Cerebellar nuclear complex (tissue), 1 donor: Measurements from ENCODE around the gene KDM4C.
A peak's percentile ranks its signal among the peaks of the same experiment; 100 is the strongest.
"Not testable (repeated sequence)": the region's sequence is repeated elsewhere in the genome, so short reads cannot be mapped to it uniquely, and the experiment has no call there.

Experiments used
- DNase-seq, 2 experiments: peaks; one replicate each; lab custom pipeline; 2025; lab: John Stamatoyannopoulos, UW

KDM4C gene

GRCh38 chr9:6806318-6806717, 48.5 kb downstream of the KDM4C start:
- DNase-seq: not testable (repeated sequence)

GRCh38 chr9:6807669-6808068, 49.9 kb downstream of the KDM4C start:
- not testable (repeated sequence) for DNase-seq

GRCh38 chr9:6811436-6811835, 53.7 kb downstream of the KDM4C start:
- no peak for DNase-seq

GRCh38 chr9:6816581-6816980, 58.8 kb downstream of the KDM4C start:
- DNase-seq: no peak

DNA sequence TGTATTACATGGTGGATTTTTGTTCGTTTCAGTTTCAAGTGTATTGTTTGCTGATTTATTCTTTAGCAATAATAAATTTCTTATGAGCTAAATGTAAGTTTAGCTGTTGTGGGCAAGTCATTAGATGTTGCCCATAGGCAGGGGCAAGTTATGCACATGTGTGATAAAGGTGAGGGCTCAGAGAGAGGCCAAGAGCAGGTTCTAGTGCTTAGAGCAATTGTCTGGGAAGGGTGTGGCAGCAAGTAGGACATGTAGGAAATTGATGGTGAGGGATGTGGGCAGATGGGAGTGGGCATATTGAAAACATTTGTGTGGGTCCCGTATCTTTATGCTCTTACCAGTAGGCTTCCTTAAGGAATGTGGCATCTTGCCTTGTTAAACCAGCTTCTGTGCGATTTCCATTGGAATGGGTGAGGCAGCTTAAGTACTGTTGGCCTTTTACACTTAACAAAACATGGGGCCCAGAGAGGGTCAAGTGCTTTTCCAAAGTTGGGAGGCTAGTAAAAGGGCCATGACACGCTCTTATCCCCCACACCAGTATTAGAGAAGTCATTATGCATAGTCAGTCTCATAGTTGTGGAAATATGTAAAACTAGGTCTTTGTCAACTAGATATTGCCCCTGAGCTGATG, 60.6 kb downstream of the KDM4C start:
- no peak for DNase-seq

GRCh38 chr9:6819112-6819511, 61.3 kb downstream of the KDM4C start:
- no peak for DNase-seq

DNA sequence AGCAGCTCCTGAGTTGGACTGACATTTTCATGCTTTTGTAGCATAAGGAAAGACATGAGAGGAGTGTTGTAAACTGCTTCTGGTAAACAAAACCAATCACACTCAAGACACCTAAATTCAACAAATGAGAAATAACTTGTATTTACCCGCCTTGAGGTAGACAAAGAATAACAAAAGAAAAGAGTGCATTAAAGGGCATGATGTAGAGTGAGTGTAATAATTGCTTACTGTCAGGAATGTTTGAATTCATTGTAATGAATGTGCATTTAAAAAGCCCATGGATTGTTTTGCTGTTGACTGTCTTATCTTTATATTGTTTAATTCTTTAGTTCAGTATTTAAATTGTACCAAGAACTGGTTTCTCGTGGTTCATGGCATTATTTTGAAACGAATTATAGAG, 61.8 kb downstream of the KDM4C start:
- no peak for DNase-seq

GRCh38 chr9:6822696-6823095, 64.9 kb downstream of the KDM4C start:
- peak in 1 of 2 experiments; percentile 64 for DNase-seq

DNA sequence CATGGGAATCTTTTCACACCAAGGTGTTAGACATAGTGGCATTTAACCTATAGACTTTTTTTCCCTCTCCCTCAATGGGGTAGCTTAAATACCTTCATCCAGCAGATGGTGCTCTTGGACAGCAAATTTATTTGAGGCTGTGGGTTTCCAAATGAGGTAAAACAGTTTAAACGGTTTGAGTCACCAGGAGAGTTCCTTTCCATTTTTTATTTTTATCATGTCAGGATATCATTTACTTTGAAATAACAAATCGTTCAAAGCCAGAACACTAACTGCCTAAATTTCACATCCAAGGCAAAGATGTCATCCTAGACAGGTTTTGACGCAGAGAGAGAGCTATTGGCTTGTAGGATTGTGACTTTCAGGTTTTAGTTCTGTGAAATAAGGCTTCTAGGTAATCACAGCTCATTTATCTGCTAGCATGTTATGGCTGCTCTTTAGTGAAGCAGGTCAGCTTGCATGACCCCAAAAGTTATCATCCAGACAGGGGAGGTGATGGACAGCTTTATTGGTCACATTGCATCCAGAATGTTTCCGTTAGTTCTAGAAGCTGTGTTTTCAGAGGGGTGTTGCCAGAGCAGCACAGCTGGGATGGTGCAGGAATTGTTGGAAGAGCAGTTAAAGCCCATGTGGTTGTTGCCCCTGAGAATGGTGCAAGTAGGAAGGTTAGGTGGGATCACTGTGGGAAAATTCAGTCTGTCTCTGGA, 69.8 kb downstream of the KDM4C start:
- peak in 1 of 2 experiments; percentile 72 for DNase-seq

DNA sequence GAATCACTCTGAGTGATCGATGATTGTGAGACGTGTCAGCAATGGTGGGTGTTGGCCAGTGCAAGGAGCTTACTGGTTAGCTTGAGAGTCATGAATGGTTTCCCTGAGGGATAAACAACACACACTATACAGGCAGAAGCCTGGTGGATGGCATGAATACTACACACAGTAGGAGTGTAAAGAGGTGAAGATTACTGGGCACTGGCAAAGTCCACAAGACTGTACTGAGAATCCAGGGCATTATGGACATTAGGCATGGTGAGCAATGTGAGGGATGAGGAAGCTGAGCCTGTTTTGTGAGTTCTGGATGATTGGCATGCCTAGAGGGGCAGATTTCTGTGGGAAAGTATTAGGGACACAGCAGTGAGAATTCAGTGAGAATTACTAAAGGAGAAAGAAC, 71.3 kb downstream of the KDM4C start:
- DNase-seq: no peak

GRCh38 chr9:6829536-6829935, 71.8 kb downstream of the KDM4C start:
- DNase-seq: no peak

DNA sequence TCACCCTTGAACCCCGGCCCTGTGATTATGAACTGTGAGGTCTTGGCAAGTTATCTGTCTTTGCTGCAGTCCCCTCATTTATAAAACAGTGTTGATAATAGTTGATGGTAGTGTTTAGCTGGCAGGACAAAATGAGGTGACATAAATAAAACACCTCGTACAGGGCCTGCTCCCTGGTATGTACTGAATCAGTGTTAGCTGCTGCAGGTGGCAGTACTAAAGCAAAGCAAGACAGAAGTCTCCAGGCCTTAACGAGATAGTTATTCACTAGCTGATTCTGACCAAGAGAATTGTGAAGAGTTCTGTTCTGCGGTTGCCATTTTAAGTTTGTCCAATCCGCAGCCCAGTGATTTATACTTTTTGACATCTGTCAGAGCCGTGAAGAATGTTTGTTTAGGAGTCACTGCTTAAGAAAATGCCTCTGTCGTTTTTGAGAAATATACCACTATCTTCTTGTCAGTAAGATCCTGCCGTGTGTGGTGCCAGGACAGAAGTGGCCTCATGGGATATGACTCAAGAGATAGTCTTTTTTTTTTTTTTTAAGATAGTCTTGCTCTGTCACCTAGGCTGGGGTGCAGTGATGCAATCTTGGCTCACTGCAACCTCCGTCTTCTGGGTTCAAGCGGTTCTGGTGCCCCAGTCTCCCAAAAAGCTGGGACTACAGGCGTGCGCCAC, 75.9 kb downstream of the KDM4C start:
- DNase-seq: no peak

DNA sequence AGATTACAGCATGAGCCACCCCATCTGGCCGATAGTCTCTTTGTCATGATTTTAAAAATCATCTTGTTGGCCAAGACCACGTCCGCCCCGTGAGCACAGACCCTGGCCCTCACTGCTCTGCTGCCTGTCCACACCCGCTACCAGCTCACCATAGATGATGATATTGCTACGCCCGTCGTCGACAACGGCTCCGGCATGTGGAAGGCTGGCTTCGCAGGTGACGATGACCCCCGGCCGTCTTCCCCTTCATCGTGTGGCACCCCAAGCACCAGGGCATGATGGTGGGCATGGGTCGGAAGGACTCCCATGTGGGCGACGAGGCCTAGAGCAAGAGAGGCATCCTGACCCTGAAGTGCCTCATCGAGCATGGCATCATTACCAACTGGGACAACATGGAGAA, 76.5 kb downstream of the KDM4C start:
- DNase-seq: no peak

DNA sequence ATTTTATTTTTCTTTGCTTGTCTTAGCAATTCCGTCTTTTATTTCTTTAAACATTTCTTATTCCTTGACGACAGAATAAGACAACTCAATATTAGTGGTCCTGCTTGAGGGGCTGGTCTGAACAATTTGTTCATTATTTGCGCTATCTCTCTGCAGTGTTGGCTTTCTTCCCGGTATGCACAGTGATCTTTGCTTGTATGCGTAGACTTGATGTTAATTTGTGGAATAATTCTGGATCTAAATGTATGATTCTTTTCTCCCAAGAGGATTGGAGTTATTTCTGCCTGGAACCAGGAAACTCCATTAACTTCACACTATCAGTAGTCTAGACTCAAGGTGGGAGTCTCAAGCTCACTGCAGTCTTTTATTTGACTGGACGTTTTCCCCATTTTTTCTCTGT, 80.4 kb downstream of the KDM4C start:
- no peak for DNase-seq

GRCh38 chr9:6842584-6842947, 84.8 kb downstream of the KDM4C start:
- no peak for DNase-seq

GRCh38 chr9:6843742-6844141, 86.0 kb downstream of the KDM4C start:
- no peak for DNase-seq

DNA sequence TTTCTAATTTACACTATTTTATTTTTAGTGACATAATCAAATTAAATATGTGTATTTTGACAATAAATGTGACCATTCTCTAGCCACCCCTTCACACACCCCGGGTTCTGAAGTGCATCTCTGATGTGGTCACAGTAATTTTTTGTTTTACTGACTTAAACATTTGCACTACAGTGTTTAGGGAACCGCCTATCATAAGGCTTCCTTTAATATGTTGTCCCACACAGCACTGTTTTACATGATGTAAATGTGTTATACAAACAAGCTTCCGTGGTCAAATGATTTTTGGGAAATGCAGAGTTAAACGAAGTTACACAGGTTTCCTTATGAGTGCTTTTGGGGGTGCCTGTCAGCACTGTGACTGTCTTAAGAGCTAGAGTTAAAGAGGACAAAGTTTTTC, 86.5 kb downstream of the KDM4C start:
- DNase-seq: no peak

GRCh38 chr9:6845128-6845826, 87.5 kb downstream of the KDM4C start:
- no peak for DNase-seq

GRCh38 chr9:6845880-6846279, 88.1 kb downstream of the KDM4C start:
- DNase-seq: peak in 1 of 2 experiments; percentile 12

DNA sequence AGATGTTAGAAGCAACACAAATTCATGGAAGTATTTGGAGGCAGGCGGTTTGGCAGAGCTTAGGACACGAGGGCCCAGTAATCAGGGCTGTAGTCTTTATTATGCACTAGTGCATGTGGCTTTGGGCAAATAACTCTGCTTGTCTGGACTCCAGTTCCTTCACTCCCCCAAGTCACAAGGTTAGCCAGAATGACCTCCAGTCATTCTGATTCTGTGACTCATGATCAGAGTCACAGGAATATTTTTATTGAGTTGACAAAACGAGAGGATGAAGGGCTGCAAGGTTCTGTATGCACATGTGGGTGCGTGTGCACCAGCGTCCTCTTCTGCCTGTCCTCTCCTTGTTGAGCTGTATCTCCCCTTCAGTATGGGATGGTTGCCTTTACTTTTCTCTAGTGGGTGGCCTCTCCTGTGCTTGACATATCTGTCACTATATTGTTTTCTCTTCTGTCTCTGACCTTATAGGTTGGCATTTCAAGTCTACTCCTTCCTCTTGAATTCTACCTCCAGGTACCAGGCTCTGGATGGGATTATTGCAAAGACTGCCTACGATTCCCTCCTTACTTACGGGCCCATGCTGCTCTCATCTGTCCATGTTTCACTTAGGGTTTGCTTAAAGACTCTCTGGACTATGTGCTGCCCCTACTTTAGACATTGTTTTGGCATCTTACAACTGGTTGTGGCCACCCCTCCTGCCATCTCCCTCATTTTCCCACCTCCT, 94.6 kb downstream of the KDM4C start:
- DNase-seq: no peak

GRCh38 chr9:6855860-6856259, 98.1 kb downstream of the KDM4C start:
- DNase-seq: no peak

- no peak for DNase-seq
Observed at GRCh38 chr9:6864102-6864501, 106.3 kb downstream of the KDM4C start.
